Psoas muscle (tissue), 8 donors: Measurements from ENCODE around the gene IGFBP7. TPM values are rescaled to one million over a fixed set of nuclear protein-coding genes. Genes with fewer than 3 reads are reported as not detected.

ENCODE experiments used
- ATAC-seq, 4 donors: fragments of 200-7000 bp; cut with Tn5 transposase; one replicate each; pipeline ENCODE4 v1.9.1; 2020; ENCODE audit warnings: moderate library complexity in 3 of 4, mild to moderate bottlenecking in 2 of 4
- DNase-seq, 2 donors: peaks; one replicate each; pipeline ENCODE4 v3.0.0-alpha.2; 2020
- H3K27ac ChIP-seq: fragments of 200-600 bp; one replicate; pipeline ENCODE4 v1.8.0; 2022
- H3K27me3 ChIP-seq, 3 donors: fragments of 200-600 bp in 1 of 3; one replicate each; pipeline versions ENCODE4 v1.6.1 to v1.8.0; 2013 to 2022; ENCODE audit warnings: low read length in 2 of 3, mild to moderate bottlenecking in 2 of 3, moderate library complexity in 1 of 3; ENCODE audit not compliant: insufficient read depth in 3 of 3
- H3K36me3 ChIP-seq, 2 donors: fragments of 200-600 bp in 1 of 2; one replicate each; pipeline versions ENCODE4 v1.6.1 to v1.8.0; 2013 to 2022; ENCODE audit warnings: low read depth in 1 of 2, mild to moderate bottlenecking in 1 of 2, moderate library complexity in 1 of 2; ENCODE audit not compliant: insufficient read depth in 1 of 2
- H3K4me1 ChIP-seq: fragments of 200-600 bp; one replicate; pipeline ENCODE4 v1.8.0; 2022
- H3K4me3 ChIP-seq: fragments of 200-600 bp; one replicate; pipeline ENCODE4 v1.8.0; 2022; ENCODE audit warnings: mild to moderate bottlenecking
- H3K9me3 ChIP-seq: fragments of 200-600 bp; one replicate; pipeline ENCODE4 v1.8.0; 2022
- CTCF ChIP-seq: fragments of 200-600 bp; IDR thresholded peaks from one replicate; pipeline ENCODE4 v1.8.0; 2022; ENCODE audit warnings: antibody characterized with exemption
- WGBS, 3 donors: extraction: QIAGEN DNeasy Blood & Tissue Kit; methylation state at CpG; one replicate each; pipeline versions ENCODE4 v1.1.6 to v1.1.7; 2013; 5-methylcytosine and 5-hydroxymethylcytosine counted together
- intact Hi-C, 2 donors: fragments of 100-400 bp; cut with DNase I; formaldehyde crosslinking; loops; one replicate each; pipeline versions ENCODE4 v1.11.0 to v1.14.2; 2022
- polyA plus RNA-seq, 3 donors: library from polyadenylated mRNA; stranded (reverse); fragments of 200-250 nt; gene quantifications; one replicate each; pipeline ENCODE4 v1.2.3, GENCODE V29; 2013
- total RNA-seq, 4 donors: library from RNA; stranded (reverse); fragmentation: NEBNext Ultra II Directional in 2 of 4; extraction: Animal tissue kit (Norgen Biotek cat#: 25700) in 2 of 4; gene quantifications; one replicate each; pipeline versions ENCODE4 v1.2.1 to v1.2.4, GENCODE V29; 2021 to 2023
- donor health status: healthy with polysubstance abuse.
- donor health status: DM: no; HTN: no; CAD: no; lungs with moderate emphysema.
- donor health status: Bipolar disorder and iron deficiency.
- donor health status: healthy.
- donor health status: DM: yes; HTN: yes; CAD: no.
- donor health status: DM: no; HTN: no; CAD: no.
- donor health status: DM: no; HTN: no; CAD: no.
- donor health status: DM: yes; HTN: yes; CAD: no.

IGFBP7 gene
- total and polyA plus RNA-seq, 7 donors = 82.4 to 175 (median 99.7) TPM

DNA sequence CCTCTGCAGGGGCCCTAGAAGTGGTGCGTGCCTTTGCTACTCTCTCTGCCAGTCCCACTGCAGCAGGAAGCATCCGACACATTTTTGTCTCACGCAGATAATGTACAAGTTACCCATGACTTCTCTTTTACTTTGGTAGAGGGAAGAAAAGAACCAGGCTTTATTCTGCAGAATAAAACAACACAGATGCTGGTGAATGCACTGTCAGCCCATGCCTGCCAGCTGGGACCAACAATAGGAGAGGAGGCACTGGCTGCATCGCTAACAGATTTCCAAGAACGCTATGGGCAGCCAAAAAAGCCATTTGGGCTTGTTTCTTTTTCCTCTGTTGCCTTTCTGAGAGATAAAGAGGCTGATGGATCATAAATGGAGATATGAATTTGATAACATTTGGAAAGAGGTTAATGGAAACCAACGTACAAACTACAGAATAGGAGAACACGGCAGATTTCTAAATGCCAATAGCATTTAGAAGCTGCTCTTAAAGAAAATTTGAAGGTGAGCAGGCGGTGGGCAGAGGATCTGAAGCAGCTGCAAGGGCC lies 47.5 kb upstream of the IGFBP7 start:
- no peak for ATAC-seq
- Histone ChIP-seq H3K9me3 (no peaks in the 10 kb centered on the region), H3K4me3 (no peak overlapping the region), H3K4me1 (no peaks in the 10 kb centered on the region), H3K27me3 (peaks cover 0 to 2% (median 0%) of the 10 kb centered on the region in 3 donors), H3K36me3 (no peaks in the 10 kb centered on the region), H3K27ac (no peak overlapping the region)
- intact Hi-C loops = no loop called here
- DNase-seq = no peak
- TF ChIP-seq CTCF = no peak
- WGBS, 3 donors = 73 to 86% (median 77%) methylated on average over 8 of the region's 8 CpGs

DNA sequence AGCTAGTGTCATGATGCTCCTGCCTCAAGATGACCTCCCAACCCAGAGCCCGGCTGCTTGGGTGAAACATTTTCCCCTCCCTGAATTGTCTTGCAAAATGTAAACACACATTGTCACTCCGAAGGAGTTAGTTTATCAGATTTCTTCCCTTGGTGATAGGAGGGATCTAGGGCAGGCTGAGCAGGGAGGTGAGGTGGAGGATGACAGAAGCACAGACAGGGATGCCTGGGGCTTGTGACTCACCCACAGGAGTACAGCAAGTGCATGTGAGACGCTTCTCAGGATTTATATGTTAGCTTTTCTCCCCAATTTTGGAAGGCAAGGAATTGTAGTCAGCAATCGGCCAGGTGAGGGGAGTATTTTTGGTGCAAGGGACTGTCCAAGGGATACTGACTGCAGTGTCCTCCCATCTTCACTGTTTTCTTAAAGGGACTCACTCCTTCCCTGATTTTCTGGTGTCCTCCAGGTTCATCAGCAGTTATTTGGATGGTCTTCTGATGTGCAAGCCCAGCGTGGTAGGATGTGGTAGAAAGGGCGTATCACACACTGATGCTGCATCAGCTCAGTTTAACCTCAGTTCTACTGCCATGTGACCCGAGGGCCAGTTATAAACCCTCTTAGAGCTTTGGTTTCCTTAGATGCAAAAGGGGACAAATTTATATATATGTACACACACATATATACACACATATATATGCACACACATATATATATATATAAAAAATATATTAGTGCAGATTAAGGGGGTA lies 46.2 kb upstream of the IGFBP7 start:
- Histone ChIP-seq H3K4me1 (no peaks in the 10 kb centered on the region), H3K27ac (no peak overlapping the region), H3K9me3 (no peaks in the 10 kb centered on the region), H3K27me3 (peaks cover 0 to 2% (median 0%) of the 10 kb centered on the region in 3 donors), H3K4me3 (no peak overlapping the region), H3K36me3 (no peaks in the 10 kb centered on the region)
- WGBS, 3 donors = 81 to 86% (median 85%) methylated on average over 7 of the region's 7 CpGs
- intact Hi-C loops = no loop called here
- no peak for ATAC-seq
- DNase-seq = no peak
- no peak for TF ChIP-seq CTCF

GRCh38 chr4:57154926-57155325 lies 44.7 kb upstream of the IGFBP7 start:
- intact Hi-C loops = no loop called here

DNA sequence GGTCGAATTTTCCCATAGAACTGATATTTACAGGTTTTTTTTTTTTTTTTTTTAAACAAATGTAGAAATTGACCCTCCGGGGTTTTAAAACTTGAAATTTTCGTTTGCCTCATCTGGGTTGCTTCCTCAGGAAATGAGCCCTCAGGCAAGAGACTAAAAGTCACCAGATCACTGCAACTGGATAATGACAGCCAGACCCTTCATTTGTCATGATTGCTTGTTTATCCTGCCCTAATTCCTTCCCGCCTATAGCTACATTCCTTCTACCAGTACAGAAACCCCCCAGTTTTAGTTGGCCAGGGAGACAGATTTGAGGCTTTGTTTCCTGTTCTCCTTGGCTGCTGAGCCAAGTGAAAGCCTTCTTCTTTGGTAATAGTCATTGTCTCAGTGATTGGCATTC lies 44.0 kb upstream of the IGFBP7 start:
- H3K9me3 ChIP-seq = no peaks in the 10 kb centered on the region

More at GRCh38 chr4:57154926-57155325, 44.7 kb upstream of the IGFBP7 start:
- Histone ChIP-seq H3K27me3 (peaks cover 0 to 2% (median 0%) of the 10 kb centered on the region in 3 donors), H3K27ac (no peak overlapping the region), H3K9me3 (no peaks in the 10 kb centered on the region), H3K4me3 (no peak overlapping the region), H3K4me1 (no peaks in the 10 kb centered on the region), H3K36me3 (no peaks in the 10 kb centered on the region)
- DNase-seq = no peak
- TF ChIP-seq CTCF = no peak
- ATAC-seq = no peak
- WGBS, 3 donors = 68 to 77% (median 73%) methylated on average over 3 of the region's 3 CpGs

More for the DNA sequence above, 44.0 kb upstream of the IGFBP7 start:
- TF ChIP-seq CTCF = no peak
- no peak overlapping the region for H3K27ac ChIP-seq
- H3K27me3 ChIP-seq = peaks cover 0 to 2% (median 0%) of the 10 kb centered on the region in 3 donors
- intact Hi-C loops = no loop called here
- H3K36me3 ChIP-seq = no peaks in the 10 kb centered on the region
- 53 to 63% (median 62%) methylated on average over 4 of the region's 4 CpGs for WGBS, 3 donors
- DNase-seq (no peak), ATAC-seq (no peak)
- H3K4me1 ChIP-seq = no peaks in the 10 kb centered on the region
- H3K4me3 ChIP-seq = no peak overlapping the region
